BJ (cell line): Measurements from ENCODE around the gene BHLHA15. TPM values are rescaled to one million over a fixed set of nuclear protein-coding genes. Genes with fewer than 3 reads are reported as not detected.

Experiments
- CTCF ChIA-PET: fragments of 350-600 bp; formaldehyde crosslinking; extraction: SDS; loops from one replicate; lab custom pipeline; 2021; ENCODE audit warnings: antibody characterized with exemption, inconsistent platforms; lab: Yijun Ruan, JAX
- POLR2A ChIA-PET: fragments of 300-600 bp; sonication (Branson Sonifier 250); formaldehyde crosslinking; extraction: SDS; loops from one replicate; lab custom pipeline; 2021; ENCODE audit warnings: antibody characterized with exemption; lab: Charles Lee
- DNase-seq: peaks from one replicate; pipeline ENCODE4 v3.0.0-alpha.2; 2011; ENCODE audit warnings: low read depth
- H3K27me3 ChIP-seq: 2 replicates; pipeline ENCODE4 v1.6.0; 2011; ENCODE audit warnings: low read length; ENCODE audit not compliant: control insufficient read depth, insufficient read depth
- H3K36me3 ChIP-seq: 2 replicates; pipeline ENCODE4 v1.5.1; 2011; ENCODE audit warnings: low read length; ENCODE audit not compliant: control insufficient read depth, insufficient read depth
- H3K4me3 ChIP-seq: 2 replicates; pipeline ENCODE4 v1.5.1; 2011; ENCODE audit warnings: low read depth, mild to moderate bottlenecking, control low read depth, low read length
- polyA plus RNA-seq: library from polyadenylated mRNA; depleted of rRNA; stranded (reverse); fragments of >200 nt; gene quantifications from 2 replicates; pipeline ENCODE4 v1.2.3, GENCODE V29; 2011
- TF ChIP-seq, protein P1 (sequence below): IDR thresholded peaks from 2 replicates; pipeline ENCODE4 v1.5.1; 2011; ENCODE audit warnings: low read depth, mild to moderate bottlenecking, control low read depth, inconsistent platforms, low read length, moderate library complexity; ENCODE audit not compliant: insufficient read depth

BHLHA15 gene
- polyA plus RNA-seq, 1 experiment: not detected

DNA sequence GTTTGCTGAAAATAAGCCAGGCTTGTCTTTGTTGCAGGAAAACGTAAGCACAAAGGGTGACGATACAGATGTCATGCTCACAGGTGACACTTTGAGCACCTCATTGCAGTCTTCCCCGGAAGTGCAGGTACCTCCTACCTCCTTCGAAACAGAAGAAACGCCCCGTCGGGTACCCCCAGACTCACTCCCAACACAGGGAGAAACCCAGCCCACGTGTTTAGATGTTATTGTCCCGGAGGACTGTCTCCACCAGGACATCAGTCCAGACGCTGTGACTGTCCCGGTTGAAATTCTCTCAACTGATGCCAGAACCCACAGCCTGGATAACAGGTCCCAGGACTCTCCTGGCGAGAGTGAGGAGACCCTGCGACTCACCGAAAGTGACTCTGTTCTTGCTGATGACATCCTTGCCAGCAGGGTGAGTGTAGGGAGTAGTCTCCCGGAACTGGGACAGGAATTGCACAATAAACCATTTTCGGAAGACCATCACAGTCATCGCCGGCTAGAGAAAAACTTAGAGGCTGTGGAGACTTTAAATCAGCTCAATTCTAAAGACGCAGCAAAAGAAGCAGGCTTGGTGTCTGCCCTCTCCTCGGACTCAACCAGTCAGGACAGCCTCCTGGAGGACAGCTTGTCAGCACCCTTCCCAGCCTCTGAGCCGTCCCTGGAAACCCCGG is 18.3 kb upstream of the BHLHA15 start:
- DNase-seq: no peak
- POLR2A ChIA-PET: no interaction called here
- TF ChIP-seq, protein P1, sequence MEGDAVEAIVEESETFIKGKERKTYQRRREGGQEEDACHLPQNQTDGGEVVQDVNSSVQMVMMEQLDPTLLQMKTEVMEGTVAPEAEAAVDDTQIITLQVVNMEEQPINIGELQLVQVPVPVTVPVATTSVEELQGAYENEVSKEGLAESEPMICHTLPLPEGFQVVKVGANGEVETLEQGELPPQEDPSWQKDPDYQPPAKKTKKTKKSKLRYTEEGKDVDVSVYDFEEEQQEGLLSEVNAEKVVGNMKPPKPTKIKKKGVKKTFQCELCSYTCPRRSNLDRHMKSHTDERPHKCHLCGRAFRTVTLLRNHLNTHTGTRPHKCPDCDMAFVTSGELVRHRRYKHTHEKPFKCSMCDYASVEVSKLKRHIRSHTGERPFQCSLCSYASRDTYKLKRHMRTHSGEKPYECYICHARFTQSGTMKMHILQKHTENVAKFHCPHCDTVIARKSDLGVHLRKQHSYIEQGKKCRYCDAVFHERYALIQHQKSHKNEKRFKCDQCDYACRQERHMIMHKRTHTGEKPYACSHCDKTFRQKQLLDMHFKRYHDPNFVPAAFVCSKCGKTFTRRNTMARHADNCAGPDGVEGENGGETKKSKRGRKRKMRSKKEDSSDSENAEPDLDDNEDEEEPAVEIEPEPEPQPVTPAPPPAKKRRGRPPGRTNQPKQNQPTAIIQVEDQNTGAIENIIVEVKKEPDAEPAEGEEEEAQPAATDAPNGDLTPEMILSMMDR: no peak
- CTCF ChIA-PET: no interaction called here
- peaks cover 6% of the 10 kb centered on the region for H3K36me3 ChIP-seq
- no peak overlapping the region for H3K4me3 ChIP-seq
- no peaks in the 10 kb centered on the region for H3K27me3 ChIP-seq

DNA sequence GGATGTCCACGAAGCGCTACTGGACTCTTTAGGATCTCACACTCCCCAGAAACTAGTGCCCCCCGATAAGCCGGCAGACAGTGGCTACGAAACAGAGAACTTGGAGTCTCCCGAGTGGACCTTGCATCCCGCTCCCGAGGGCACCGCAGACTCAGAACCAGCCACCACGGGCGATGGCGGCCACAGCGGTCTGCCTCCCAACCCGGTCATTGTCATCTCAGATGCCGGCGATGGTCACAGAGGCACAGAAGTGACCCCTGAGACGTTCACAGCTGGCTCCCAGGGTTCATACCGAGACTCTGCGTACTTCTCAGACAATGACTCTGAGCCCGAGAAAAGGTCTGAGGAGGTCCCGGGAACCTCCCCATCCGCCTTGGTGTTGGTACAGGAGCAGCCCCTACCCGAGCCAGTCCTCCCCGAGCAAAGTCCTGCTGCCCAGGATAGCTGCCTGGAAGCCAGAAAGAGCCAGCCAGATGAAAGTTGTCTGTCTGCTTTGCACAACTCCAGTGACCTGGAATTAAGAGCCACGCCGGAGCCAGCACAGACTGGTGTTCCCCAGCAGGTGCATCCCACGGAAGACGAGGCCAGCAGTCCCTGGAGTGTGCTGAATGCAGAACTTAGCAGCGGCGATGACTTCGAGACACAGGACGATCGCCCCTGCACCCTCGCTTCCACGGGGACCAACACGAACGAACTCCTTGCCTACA is 17.6 kb upstream of the BHLHA15 start:
- ChIA-PET POLR2A (no interaction called here), CTCF (interaction anchor here (1.7 kb wide), 1 partner anchor 25 kb away, joined by 6 read pairs; no protein-coding TSS in a partner anchor)
- no peak for DNase-seq

GRCh38 chr7:98194186-98194585 is 17.1 kb upstream of the BHLHA15 start:
- H3K4me3 ChIP-seq: no peak overlapping the region
- POLR2A ChIA-PET: no interaction called here
- no peak for DNase-seq
- CTCF ChIA-PET: interaction anchor here (1.7 kb wide), 1 partner anchor 26 kb away, joined by 6 read pairs; no protein-coding TSS in a partner anchor
- H3K27me3 ChIP-seq: no peaks in the 10 kb centered on the region
- H3K36me3 ChIP-seq: peaks cover 6% of the 10 kb centered on the region
- TF ChIP-seq, protein P1: no peak

More for the DNA sequence above, 17.6 kb upstream of the BHLHA15 start:
- Histone ChIP-seq H3K27me3 (no peaks in the 10 kb centered on the region), H3K4me3 (no peak overlapping the region), H3K36me3 (peaks cover 6% of the 10 kb centered on the region)
- TF ChIP-seq, protein P1: no peak

DNA sequence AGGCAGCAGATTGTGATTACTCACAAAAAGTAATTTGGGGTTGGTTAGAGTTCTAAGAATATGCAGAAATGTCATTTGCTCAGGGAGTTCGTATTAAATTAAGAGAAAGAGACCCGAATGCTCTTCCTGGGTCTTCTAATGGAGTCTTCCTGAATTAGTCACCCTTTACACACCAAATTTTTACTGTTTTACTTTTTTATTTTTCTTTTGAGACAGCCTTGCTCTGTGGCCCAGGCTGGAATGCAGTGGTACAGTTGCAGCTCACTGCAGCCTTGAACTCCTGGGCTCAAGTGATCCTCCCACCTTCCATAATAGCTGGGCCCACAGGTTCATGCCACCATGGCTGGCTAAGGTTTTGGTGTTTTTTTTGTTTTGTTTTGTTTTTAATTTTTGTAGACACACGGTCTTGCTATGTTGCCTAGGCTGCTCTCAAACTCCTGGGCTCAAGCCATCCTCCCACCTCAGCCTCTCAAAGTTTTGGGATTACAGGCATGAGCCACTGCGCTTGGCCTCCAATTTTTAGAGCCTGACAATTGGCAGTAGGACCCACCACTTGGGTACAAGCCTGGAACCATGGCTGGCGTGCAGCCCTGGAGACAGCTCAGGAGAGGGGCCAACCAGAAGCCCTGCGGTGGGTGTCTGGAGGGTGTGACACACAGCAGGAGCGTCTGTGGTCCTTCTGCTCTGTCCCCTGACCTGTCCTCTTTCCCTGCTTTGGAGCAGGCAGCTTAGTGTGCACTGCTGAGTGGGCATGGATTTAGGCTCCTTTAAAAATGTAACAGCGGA is 16.4 kb upstream of the BHLHA15 start:
- no peak for DNase-seq

More for the DNA sequence above, 16.4 kb upstream of the BHLHA15 start:
- CTCF ChIA-PET: interaction anchor here (1.7 kb wide), 1 partner anchor 26 kb away, joined by 6 read pairs; no protein-coding TSS in a partner anchor
- peaks cover 6% of the 10 kb centered on the region for H3K36me3 ChIP-seq
- TF ChIP-seq, protein P1: no peak
- no peak overlapping the region for H3K4me3 ChIP-seq
- H3K27me3 ChIP-seq: no peaks in the 10 kb centered on the region
- POLR2A ChIA-PET: no interaction called here
